Measurements from ENCODE around the gene LNP1.

DNA sequence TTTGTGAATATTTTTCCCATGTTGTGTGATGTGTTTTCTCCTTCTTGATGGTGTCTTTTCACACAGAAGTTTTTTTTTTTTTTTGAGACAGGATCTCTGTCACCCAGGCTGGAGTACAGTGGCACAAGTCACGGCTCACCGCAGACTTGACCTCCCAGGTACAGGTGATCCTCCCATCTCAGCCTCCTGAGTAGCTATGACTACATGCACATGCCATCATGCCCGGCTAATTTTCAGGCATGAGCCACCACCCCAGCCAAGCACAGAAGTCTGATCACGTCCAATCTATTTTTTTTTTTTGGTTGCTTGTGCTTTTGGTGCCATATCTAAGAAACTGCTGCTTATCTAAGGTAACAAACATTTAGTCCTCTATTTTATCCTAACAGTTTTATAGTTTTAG is 25.0 kb upstream of the LNP1 start:
- TF ChIP-seq, protein P1, sequence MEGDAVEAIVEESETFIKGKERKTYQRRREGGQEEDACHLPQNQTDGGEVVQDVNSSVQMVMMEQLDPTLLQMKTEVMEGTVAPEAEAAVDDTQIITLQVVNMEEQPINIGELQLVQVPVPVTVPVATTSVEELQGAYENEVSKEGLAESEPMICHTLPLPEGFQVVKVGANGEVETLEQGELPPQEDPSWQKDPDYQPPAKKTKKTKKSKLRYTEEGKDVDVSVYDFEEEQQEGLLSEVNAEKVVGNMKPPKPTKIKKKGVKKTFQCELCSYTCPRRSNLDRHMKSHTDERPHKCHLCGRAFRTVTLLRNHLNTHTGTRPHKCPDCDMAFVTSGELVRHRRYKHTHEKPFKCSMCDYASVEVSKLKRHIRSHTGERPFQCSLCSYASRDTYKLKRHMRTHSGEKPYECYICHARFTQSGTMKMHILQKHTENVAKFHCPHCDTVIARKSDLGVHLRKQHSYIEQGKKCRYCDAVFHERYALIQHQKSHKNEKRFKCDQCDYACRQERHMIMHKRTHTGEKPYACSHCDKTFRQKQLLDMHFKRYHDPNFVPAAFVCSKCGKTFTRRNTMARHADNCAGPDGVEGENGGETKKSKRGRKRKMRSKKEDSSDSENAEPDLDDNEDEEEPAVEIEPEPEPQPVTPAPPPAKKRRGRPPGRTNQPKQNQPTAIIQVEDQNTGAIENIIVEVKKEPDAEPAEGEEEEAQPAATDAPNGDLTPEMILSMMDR (IDR thresholded peaks at IDR 0.05): no peak
- TF ChIP-seq POLR2A (IDR thresholded peaks at IDR 0.05) (no peak), POLR2AphosphoS5 (IDR thresholded peaks at IDR 0.05) (no peak)
